Tibial artery (tissue), 4 donors: ENCODE measurements around the gene BOLL.

Experiments used
- DNase-seq, 2 donors: peaks; one replicate each; pipeline ENCODE4 v3.0.0-alpha.2; 2019
- H3K27ac ChIP-seq, 2 donors: fragments of 200-600 bp; sonication (generic) in 1 of 2; 1 replicate in 1 of 2; 2 replicates in 1 of 2; pipeline ENCODE4 v1.5.1; 2018 to 2019; ENCODE audit warnings: mild to moderate bottlenecking in 1 of 2
- H3K27me3 ChIP-seq, 2 donors: fragments of 200-600 bp; sonication (generic) in 1 of 2; one replicate each; pipeline versions ENCODE4 v1.5.1 to v1.6.0; 2016 to 2019
- H3K36me3 ChIP-seq, 3 donors: fragments of 200-600 bp; sonication (generic) in 2 of 3; one replicate each; pipeline ENCODE4 v1.5.1; 2016 to 2019; ENCODE audit warnings: mild to moderate bottlenecking in 2 of 3
- H3K4me1 ChIP-seq, 4 donors: fragments of 200-600 bp; sonication (generic) in 2 of 4; 1 replicate in 3 of 4; 2 replicates in 1 of 4; pipeline ENCODE4 v1.5.1; 2016 to 2019
- H3K4me3 ChIP-seq, 2 donors: fragments of 200-600 bp; sonication (generic) in 1 of 2; 1 replicate in 1 of 2; 2 replicates in 1 of 2; pipeline ENCODE4 v1.5.1; 2018 to 2019; ENCODE audit warnings: mild to moderate bottlenecking in 2 of 2
- H3K9me3 ChIP-seq, 3 donors: fragments of 200-600 bp; sonication (generic) in 1 of 3; one replicate each; pipeline ENCODE4 v1.5.1; 2016 to 2019
- intact Hi-C: fragments of 100-400 bp; cut with DNase I; formaldehyde crosslinking; loops from one replicate; pipeline ENCODE4 v1.15.0; 2023; ENCODE audit warnings: low total_unique reads
- TF ChIP-seq, protein P1 (sequence below), 2 experiments: fragments of 200-600 bp in 1 of 2; fragments of 450-650 bp in 1 of 2; IDR thresholded peaks; one replicate each; pipeline ENCODE4 v1.5.1; 2017 to 2019; ENCODE audit warnings: antibody characterized with exemption in 2 of 2, mild to moderate bottlenecking in 1 of 2, moderate library complexity in 1 of 2

The BOLL gene

DNA sequence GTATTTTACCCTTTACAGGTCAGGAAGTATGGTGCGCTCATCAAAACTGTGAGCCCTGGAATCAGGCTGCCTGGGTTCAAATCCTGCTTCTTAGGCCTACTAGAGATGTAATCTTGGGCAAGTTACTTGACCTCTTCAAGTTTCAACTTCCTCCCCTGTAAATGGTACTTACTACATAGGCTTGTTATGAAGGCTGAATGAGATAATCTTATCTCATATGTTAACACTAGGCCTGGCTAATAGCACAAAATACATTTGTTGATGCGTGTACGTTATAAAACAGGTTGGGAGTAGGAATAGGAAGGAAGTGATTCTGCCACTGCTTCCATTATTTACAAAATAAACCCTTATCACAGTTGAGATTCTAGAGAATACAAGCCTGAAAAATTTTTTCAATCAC is 108.1 kb downstream of the BOLL start:
- Histone ChIP-seq H3K27ac (no peak overlapping the region), H3K36me3 (no peaks in the 10 kb centered on the region), H3K4me3 (no peak overlapping the region), H3K4me1 (peaks cover 0 to 37% (median 12%) of the 10 kb centered on the region in 4 donors), H3K9me3 (no peaks in the 10 kb centered on the region), H3K27me3 (no peaks in the 10 kb centered on the region)
- TF ChIP-seq, protein P1, sequence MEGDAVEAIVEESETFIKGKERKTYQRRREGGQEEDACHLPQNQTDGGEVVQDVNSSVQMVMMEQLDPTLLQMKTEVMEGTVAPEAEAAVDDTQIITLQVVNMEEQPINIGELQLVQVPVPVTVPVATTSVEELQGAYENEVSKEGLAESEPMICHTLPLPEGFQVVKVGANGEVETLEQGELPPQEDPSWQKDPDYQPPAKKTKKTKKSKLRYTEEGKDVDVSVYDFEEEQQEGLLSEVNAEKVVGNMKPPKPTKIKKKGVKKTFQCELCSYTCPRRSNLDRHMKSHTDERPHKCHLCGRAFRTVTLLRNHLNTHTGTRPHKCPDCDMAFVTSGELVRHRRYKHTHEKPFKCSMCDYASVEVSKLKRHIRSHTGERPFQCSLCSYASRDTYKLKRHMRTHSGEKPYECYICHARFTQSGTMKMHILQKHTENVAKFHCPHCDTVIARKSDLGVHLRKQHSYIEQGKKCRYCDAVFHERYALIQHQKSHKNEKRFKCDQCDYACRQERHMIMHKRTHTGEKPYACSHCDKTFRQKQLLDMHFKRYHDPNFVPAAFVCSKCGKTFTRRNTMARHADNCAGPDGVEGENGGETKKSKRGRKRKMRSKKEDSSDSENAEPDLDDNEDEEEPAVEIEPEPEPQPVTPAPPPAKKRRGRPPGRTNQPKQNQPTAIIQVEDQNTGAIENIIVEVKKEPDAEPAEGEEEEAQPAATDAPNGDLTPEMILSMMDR (IDR thresholded peaks at IDR 0.05): no peak
- DNase-seq: no peak
- intact Hi-C loops: no loop called here
